Astrocyte (in vitro differentiated cells and primary cell): ENCODE measurements around the gene KRT5. TPM values are rescaled to one million over a fixed set of nuclear protein-coding genes. Genes with fewer than 3 reads are reported as not detected.

Experiments
- DNase-seq: peaks from one replicate; pipeline ENCODE4 v3.0.0-alpha.2; 2010; ENCODE audit warnings: low read depth
- FAIRE-seq: peaks from 2 replicates; lab custom pipeline; 2011; peaks lifted over from hg19 to GRCh38; lab: Jason Lieb, UNC
- H2AFZ ChIP-seq: 2 replicates; pipeline ENCODE4 v1.6.0; 2012; ENCODE audit warnings: low read depth, low read length, inconsistent platforms
- H3K27ac ChIP-seq: 2 replicates; pipeline ENCODE4 v1.5.1; 2011; ENCODE audit warnings: low read depth, low read length, inconsistent platforms
- H3K27me3 ChIP-seq: 2 replicates; pipeline ENCODE4 v1.6.0; 2011; ENCODE audit warnings: low read length, inconsistent platforms; ENCODE audit not compliant: insufficient read depth
- H3K36me3 ChIP-seq: 2 replicates; pipeline ENCODE4 v1.5.1; 2011; ENCODE audit warnings: low read length, inconsistent platforms; ENCODE audit not compliant: insufficient read depth
- H3K4me1 ChIP-seq: 2 replicates; pipeline ENCODE4 v1.5.1; 2011; ENCODE audit warnings: low read length, inconsistent platforms; ENCODE audit not compliant: insufficient read depth
- H3K4me2 ChIP-seq: 2 replicates; pipeline ENCODE4 v1.6.0; 2012; ENCODE audit warnings: low read length, inconsistent platforms
- H3K4me3 ChIP-seq: 2 replicates; pipeline ENCODE4 v1.5.1; 2011; ENCODE audit warnings: low read depth, mild to moderate bottlenecking, low read length, inconsistent platforms; ENCODE audit not compliant: insufficient read depth
- H3K79me2 ChIP-seq: 2 replicates; pipeline ENCODE4 v1.6.0; 2012; ENCODE audit warnings: mild to moderate bottlenecking, low read length, inconsistent platforms; ENCODE audit not compliant: insufficient read depth
- H3K9ac ChIP-seq: 2 replicates; pipeline ENCODE4 v1.6.0; 2012; ENCODE audit warnings: mild to moderate bottlenecking, low read length, inconsistent platforms
- H3K9me3 ChIP-seq: 2 replicates; pipeline ENCODE4 v1.5.1; 2012; ENCODE audit warnings: low read depth, mild to moderate bottlenecking, low read length, inconsistent platforms; ENCODE audit not compliant: insufficient read depth
- H4K20me1 ChIP-seq: 2 replicates; pipeline ENCODE4 v1.6.0; 2012; ENCODE audit warnings: low read length, inconsistent platforms; ENCODE audit not compliant: insufficient read depth
- H3K27ac Mint-ChIP-seq: one replicate; pipeline ENCODE4 v1.8.0; 2021; ENCODE audit warnings: mild to moderate bottlenecking, mixed read lengths; ENCODE audit not compliant: unreplicated experiment
- H3K27me3 Mint-ChIP-seq: one replicate; pipeline ENCODE4 v1.8.0; 2021; ENCODE audit warnings: low read depth, mixed read lengths; ENCODE audit not compliant: unreplicated experiment
- H3K36me3 Mint-ChIP-seq: one replicate; pipeline ENCODE4 v1.8.0; 2021; ENCODE audit warnings: low read depth, mixed read lengths; ENCODE audit not compliant: unreplicated experiment
- H3K4me1 Mint-ChIP-seq: one replicate; pipeline ENCODE4 v1.8.0; 2021; ENCODE audit warnings: low read depth, mixed read lengths; ENCODE audit not compliant: unreplicated experiment
- H3K4me3 Mint-ChIP-seq: one replicate; pipeline ENCODE4 v1.8.0; 2021; ENCODE audit warnings: mild to moderate bottlenecking, moderate library complexity, mixed read lengths; ENCODE audit not compliant: unreplicated experiment
- H3K9me3 Mint-ChIP-seq: one replicate; pipeline ENCODE4 v1.8.0; 2021; ENCODE audit warnings: mild to moderate bottlenecking, mixed read lengths; ENCODE audit not compliant: unreplicated experiment
- EZH2 ChIP-seq: IDR thresholded peaks from 2 replicates; pipeline ENCODE4 v1.6.1; 2012; ENCODE audit warnings: mild to moderate bottlenecking, low read length, inconsistent platforms; ENCODE audit not compliant: insufficient read depth
- total RNA-seq: library from RNA; stranded (reverse); gene quantifications from 2 replicates; pipeline ENCODE4 v1.2.1, GENCODE V29; 2021
- TF ChIP-seq, protein P1 (sequence below): IDR thresholded peaks from 2 replicates; pipeline ENCODE4 v1.5.1; 2011; ENCODE audit warnings: low read depth, mild to moderate bottlenecking, inconsistent platforms, low read length, moderate library complexity; ENCODE audit not compliant: insufficient read depth

KRT5 gene
- total RNA-seq, 1 donor from 2014 or later = 0.25 TPM

DNA sequence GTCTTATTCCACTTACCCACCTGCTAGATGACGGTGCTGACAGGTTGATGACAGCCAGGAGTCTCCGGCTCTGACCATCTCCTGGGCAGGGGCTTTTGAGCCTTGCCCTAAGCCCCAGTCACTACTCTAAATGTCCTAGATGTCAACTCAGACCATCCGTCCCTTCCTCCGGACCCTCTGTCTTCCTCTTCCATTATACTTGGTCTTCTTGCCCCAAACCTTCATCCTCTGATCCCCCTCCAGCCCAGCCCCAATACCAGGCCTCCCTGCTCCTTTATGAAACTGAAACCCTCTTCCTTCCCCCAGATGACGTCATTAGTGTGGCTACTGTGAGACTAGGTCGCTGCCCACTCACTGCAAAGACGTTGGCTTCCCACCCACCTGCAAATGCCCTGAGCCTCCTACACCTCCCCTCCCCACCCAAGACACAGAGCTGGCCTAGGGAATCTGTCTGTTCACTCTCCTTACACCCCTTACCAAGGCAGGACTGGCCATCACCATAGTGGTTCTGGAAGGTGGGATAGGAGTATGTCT, 22.7 kb upstream of the KRT5 start:
- Histone ChIP-seq H3K79me2 (no peaks in the 10 kb centered on the region), H3K36me3 (no peaks in the 10 kb centered on the region), H3K4me3 (no peak overlapping the region), H2AFZ (no peak overlapping the region), H4K20me1 (no peaks in the 10 kb centered on the region), H3K27ac (no peak overlapping the region), H3K4me1 (no peaks in the 10 kb centered on the region), H3K9me3 (no peaks in the 10 kb centered on the region), H3K27me3 (peaks cover 6% of the 10 kb centered on the region), H3K9ac (no peak overlapping the region), H3K4me2 (no peak overlapping the region)
- Mint-ChIP-seq H3K27me3 (peaks cover 36% of the 10 kb centered on the region), H3K27ac (no peak overlapping the region), H3K9me3 (peaks cover 3% of the 10 kb centered on the region), H3K36me3 (no peaks in the 10 kb centered on the region), H3K4me1 (peaks cover 14% of the 10 kb centered on the region), H3K4me3 (no peak overlapping the region)
- TF ChIP-seq, protein P1, sequence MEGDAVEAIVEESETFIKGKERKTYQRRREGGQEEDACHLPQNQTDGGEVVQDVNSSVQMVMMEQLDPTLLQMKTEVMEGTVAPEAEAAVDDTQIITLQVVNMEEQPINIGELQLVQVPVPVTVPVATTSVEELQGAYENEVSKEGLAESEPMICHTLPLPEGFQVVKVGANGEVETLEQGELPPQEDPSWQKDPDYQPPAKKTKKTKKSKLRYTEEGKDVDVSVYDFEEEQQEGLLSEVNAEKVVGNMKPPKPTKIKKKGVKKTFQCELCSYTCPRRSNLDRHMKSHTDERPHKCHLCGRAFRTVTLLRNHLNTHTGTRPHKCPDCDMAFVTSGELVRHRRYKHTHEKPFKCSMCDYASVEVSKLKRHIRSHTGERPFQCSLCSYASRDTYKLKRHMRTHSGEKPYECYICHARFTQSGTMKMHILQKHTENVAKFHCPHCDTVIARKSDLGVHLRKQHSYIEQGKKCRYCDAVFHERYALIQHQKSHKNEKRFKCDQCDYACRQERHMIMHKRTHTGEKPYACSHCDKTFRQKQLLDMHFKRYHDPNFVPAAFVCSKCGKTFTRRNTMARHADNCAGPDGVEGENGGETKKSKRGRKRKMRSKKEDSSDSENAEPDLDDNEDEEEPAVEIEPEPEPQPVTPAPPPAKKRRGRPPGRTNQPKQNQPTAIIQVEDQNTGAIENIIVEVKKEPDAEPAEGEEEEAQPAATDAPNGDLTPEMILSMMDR = no peak
- TF ChIP-seq EZH2 = no peak
- FAIRE-seq (no peak), DNase-seq (no peak)

DNA sequence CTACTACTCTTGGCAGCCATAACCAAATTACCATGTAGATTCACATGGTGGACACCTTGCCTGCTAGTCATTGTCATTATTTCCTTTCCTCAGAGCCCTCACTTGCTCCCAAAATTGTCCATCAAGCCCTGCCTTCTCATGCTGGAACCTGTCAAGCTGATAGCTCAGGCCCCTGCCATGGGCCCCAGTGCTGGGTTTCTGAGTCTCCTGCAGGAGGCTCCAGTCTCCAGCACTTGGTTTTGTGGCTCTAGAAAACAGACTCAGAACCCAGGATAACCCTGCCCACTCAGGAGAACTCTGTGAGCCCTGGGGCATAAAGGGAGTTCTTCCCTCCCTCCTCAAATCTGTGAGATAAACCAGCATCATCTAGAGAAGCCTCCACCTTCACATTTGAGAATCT, 22.0 kb upstream of the KRT5 start:
- Histone ChIP-seq H2AFZ (no peak overlapping the region), H3K27ac (no peak overlapping the region), H3K36me3 (no peaks in the 10 kb centered on the region), H3K79me2 (no peaks in the 10 kb centered on the region), H4K20me1 (no peaks in the 10 kb centered on the region), H3K9me3 (no peaks in the 10 kb centered on the region), H3K4me2 (no peak overlapping the region), H3K9ac (no peak overlapping the region), H3K27me3 (peaks cover 6% of the 10 kb centered on the region), H3K4me3 (no peak overlapping the region), H3K4me1 (no peaks in the 10 kb centered on the region)
- no peak for FAIRE-seq
- peaks cover 31% of the 10 kb centered on the region for H3K27me3 Mint-ChIP-seq
- no peak overlapping the region for H3K27ac Mint-ChIP-seq
- no peak for TF ChIP-seq EZH2
- TF ChIP-seq, protein P1 = no peak
- no peak for DNase-seq
- no peak overlapping the region for H3K4me3 Mint-ChIP-seq
- H3K4me1 Mint-ChIP-seq = peaks cover 14% of the 10 kb centered on the region
- H3K9me3 Mint-ChIP-seq = peaks cover 3% of the 10 kb centered on the region
- no peaks in the 10 kb centered on the region for H3K36me3 Mint-ChIP-seq

DNA sequence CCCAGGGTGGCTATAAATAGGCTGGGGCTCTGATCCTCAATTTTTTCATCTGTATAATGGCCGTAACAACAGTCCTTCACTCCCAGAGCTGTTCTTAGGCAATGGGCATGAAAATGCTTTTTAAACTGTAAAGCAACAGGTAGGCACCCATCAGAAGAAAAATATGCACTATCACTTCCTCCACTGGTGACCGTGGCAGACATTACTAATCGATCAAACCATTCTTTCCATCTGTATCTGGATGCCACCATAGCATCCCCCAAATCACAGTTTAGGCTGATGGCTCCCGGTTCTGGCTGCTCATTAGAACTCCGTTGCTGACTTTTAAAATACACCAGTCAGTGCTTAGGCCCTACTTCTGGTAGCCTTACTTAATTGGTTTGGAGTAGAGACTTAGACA, 21.5 kb upstream of the KRT5 start:
- Mint-ChIP-seq H3K4me1 (peaks cover 14% of the 10 kb centered on the region), H3K4me3 (no peak overlapping the region), H3K27me3 (peaks cover 28% of the 10 kb centered on the region), H3K36me3 (no peaks in the 10 kb centered on the region), H3K9me3 (peaks cover 3% of the 10 kb centered on the region), H3K27ac (no peak overlapping the region)
- Histone ChIP-seq H3K4me2 (no peak overlapping the region), H3K4me1 (no peaks in the 10 kb centered on the region), H3K4me3 (no peak overlapping the region), H3K27ac (no peak overlapping the region), H3K79me2 (no peaks in the 10 kb centered on the region), H3K36me3 (no peaks in the 10 kb centered on the region), H3K9me3 (no peaks in the 10 kb centered on the region), H2AFZ (no peak overlapping the region), H3K27me3 (peaks cover 6% of the 10 kb centered on the region), H3K9ac (no peak overlapping the region), H4K20me1 (no peaks in the 10 kb centered on the region)
- FAIRE-seq (no peak), DNase-seq (no peak)
- TF ChIP-seq, protein P1 = no peak
- TF ChIP-seq EZH2 = no peak
